ENCODE results near the gene TAMM41. TPM values are rescaled to one million over a fixed set of nuclear protein-coding genes. Genes with fewer than 3 reads are reported as not detected.

The TAMM41 gene
- total and polyA plus RNA-seq, 10 of the 15 experiments (the other 5 are each of a cell fraction or from before 2014, with no cell fraction given) = 10.4 to 36.6 (median 18.3) TPM

GRCh38 chr3:11768604-11769003, 78.1 kb downstream of the TAMM41 start (continued):
- TF ChIP-seq MTA2 (IDR thresholded peaks at IDR 0.05; ENCODE audit: low read depth) = no peak
- no peak for TF ChIP-seq GABPA (IDR thresholded peaks at IDR 0.05; ENCODE audit: low read depth)
- no peak for TF ChIP-seq RFX5 (IDR thresholded peaks at IDR 0.05; ENCODE audit: low read depth, low read length)

- intact Hi-C loops (cut with micrococcal nuclease; ENCODE audit: unreplicated experiment) (no loop called here), in situ Hi-C loops (cut with MboI) (no loop called here)
- Histone ChIP-seq H3K4me2 (ENCODE audit: control insufficient read depth, insufficient read depth) (no peak overlapping the region), H2AFZ (ENCODE audit: control insufficient read depth, low read depth, low read length) (no peak overlapping the region), H4K20me1 (ENCODE audit: control insufficient read depth, insufficient read depth) (no peaks in the 10 kb centered on the region), H3K27ac (ENCODE audit: control insufficient read depth, insufficient read depth) (no peak overlapping the region), H3K79me2 (ENCODE audit: control insufficient read depth, insufficient read depth, low read length) (no peaks in the 10 kb centered on the region), H3K36me3 (ENCODE audit: control insufficient read depth in 2 of 2, insufficient read depth in 2 of 2, low read length in 1 of 2) (no peaks in the 10 kb centered on the region), H3K4me1 (ENCODE audit: control insufficient read depth, insufficient read depth, low read length) (no peaks in the 10 kb centered on the region), H3K4me3 (no peak overlapping the region), H3K9ac (ENCODE audit: control insufficient read depth, insufficient read depth, low read length) (no peak overlapping the region), H3K27me3 (replicated peaks in 1 of 2; ENCODE audit: control insufficient read depth in 2 of 2, insufficient read depth in 2 of 2, low read length in 1 of 2) (no peaks in the 10 kb centered on the region), H3K9me3 (replicated peaks; ENCODE audit: control insufficient read depth, insufficient read depth, low read length) (no peaks in the 10 kb centered on the region)
- ChIA-PET CTCF (no interaction called here), RAD21 (ENCODE audit: unreplicated experiment) (no interaction called here), SMC1A (ENCODE audit: uncharacterized antibody, unreplicated experiment) (interaction anchor here (0.6 to 0.9 kb wide), 2 partner anchors 8 to 174 kb away, joined by 3 to 5 read pairs; no protein-coding TSS in a partner anchor), POLR2A (no interaction called here)
- TF ChIP-seq RELA (IDR thresholded peaks at IDR 0.05; ENCODE audit: borderline replicate concordance, partially characterized antibody) = no peak
- TF ChIP-seq IRF3 (IDR thresholded peaks at IDR 0.05) = no peak
- ATAC-seq (no peak), DNase-seq (ENCODE audit: low read depth, low spot score) (no peak), FAIRE-seq (no peak)
- BruUV-seq (replicated peaks) = no TSS peak
- WGBS (ENCODE audit: insufficient coverage, insufficient replicate concordance, low lambda C conversion rate, missing lambda C conversion rate) = 72% methylated on average over 5 of the region's 5 CpGs
Measured at GRCh38 chr3:11764931-11765363, 81.7 kb downstream of the TAMM41 start.

GRCh38 chr3:11759996-11760395, 86.7 kb downstream of the TAMM41 start:
- Histone ChIP-seq H3K9ac (ENCODE audit: control insufficient read depth, insufficient read depth, low read length) (no peak overlapping the region), H3K27me3 (replicated peaks in 1 of 2; ENCODE audit: control insufficient read depth in 2 of 2, insufficient read depth in 2 of 2, low read length in 1 of 2) (no peaks in the 10 kb centered on the region; a peak in 1 of 4 replicates), H3K4me1 (ENCODE audit: control insufficient read depth, insufficient read depth, low read length) (no peaks in the 10 kb centered on the region), H3K4me2 (ENCODE audit: control insufficient read depth, insufficient read depth) (no peak overlapping the region), H3K36me3 (ENCODE audit: control insufficient read depth in 2 of 2, insufficient read depth in 2 of 2, low read length in 1 of 2) (no peaks in the 10 kb centered on the region), H2AFZ (ENCODE audit: control insufficient read depth, low read depth, low read length) (no peak overlapping the region), H4K20me1 (ENCODE audit: control insufficient read depth, insufficient read depth) (no peaks in the 10 kb centered on the region), H3K9me3 (replicated peaks; ENCODE audit: control insufficient read depth, insufficient read depth, low read length) (no peaks in the 10 kb centered on the region), H3K4me3 (no peak overlapping the region), H3K79me2 (ENCODE audit: control insufficient read depth, insufficient read depth, low read length) (no peaks in the 10 kb centered on the region), H3K27ac (ENCODE audit: control insufficient read depth, insufficient read depth) (no peak overlapping the region)
- CTCF ChIA-PET = no interaction called here
- 0% methylated on average over 2 of the region's 2 CpGs for WGBS (ENCODE audit: insufficient coverage, insufficient replicate concordance, low lambda C conversion rate, missing lambda C conversion rate)
- intact Hi-C loops (cut with micrococcal nuclease; ENCODE audit: unreplicated experiment) = no loop called here
- RAD21 ChIA-PET (ENCODE audit: unreplicated experiment) = no interaction called here
- in situ Hi-C loops (cut with MboI) = no loop called here
- DNase-seq (ENCODE audit: low read depth, low spot score) (no peak), FAIRE-seq (no peak), ATAC-seq (no peak)
- POLR2A ChIA-PET = no interaction called here
- SMC1A ChIA-PET (ENCODE audit: uncharacterized antibody, unreplicated experiment) = no interaction called here
- no TSS peak for BruUV-seq (replicated peaks)
- TF ChIP-seq POLR2AphosphoS2 (IDR thresholded peaks at IDR 0.05; ENCODE audit: low read depth, low read length) (no peak), POLR2A (IDR thresholded peaks at IDR 0.05; ENCODE audit: low read depth, low read length) (no peak), IRF4 (IDR thresholded peaks at IDR 0.05; ENCODE audit: low read depth, low read length) (no peak), PRDM15 (CRISPR knock-in tag; IDR thresholded peaks at IDR 0.05) (no peak), ZNF384 (IDR thresholded peaks at IDR 0.05; ENCODE audit: borderline replicate concordance, low read depth, low read length) (no peak), SREBF2 (IDR thresholded peaks at IDR 0.05; ENCODE audit: low read length) (no peak), YBX1 (IDR thresholded peaks at IDR 0.05) (no peak), POU2F2 (IDR thresholded peaks at IDR 0.05; ENCODE audit: borderline replicate concordance, low read depth, low read length) (no peak), PAX5 (IDR thresholded peaks at IDR 0.05; ENCODE audit: borderline replicate concordance, low read depth, low read length) (no peak)

All from GM12878 (cell line).